Astrocyte of the cerebellum (primary cell): Measurements from ENCODE around the gene ARF4.

Experiments used
- DNase-seq: peaks from one replicate; pipeline ENCODE4 v3.0.0-alpha.2; 2011; ENCODE audit warnings: low read depth
- H3K4me3 ChIP-seq: 2 replicates; pipeline ENCODE4 v1.5.1; 2011; ENCODE audit warnings: mild to moderate bottlenecking, low read depth, low read length, moderate library complexity
- CTCF ChIP-seq: IDR thresholded peaks from 2 replicates; pipeline ENCODE4 v1.5.1; 2012; ENCODE audit warnings: low read length, low read depth, moderate library complexity, mild to moderate bottlenecking; ENCODE audit errors: missing control alignments
- in situ Hi-C: cut with HindIII; loops from 2 replicates; pipeline ENCODE4 v1.10.0; 2017; ENCODE audit warnings: low sequenced_read_pairs

Gene ARF4

GRCh38 chr3:57570878-57571277 lies 26.3 kb downstream of the ARF4 start:
- DNase-seq, result no peak
- in situ Hi-C loops, result no loop called here
- H3K4me3 ChIP-seq, result no peak overlapping the region
- TF ChIP-seq CTCF, result no peak

GRCh38 chr3:57569859-57570450 lies 27.2 kb downstream of the ARF4 start:
- no peak for DNase-seq
- in situ Hi-C loops, result no loop called here
- no peak for TF ChIP-seq CTCF
- H3K4me3 ChIP-seq, result no peak overlapping the region

GRCh38 chr3:57559526-57559925 lies 37.6 kb downstream of the ARF4 start:
- in situ Hi-C loops, result no loop called here
- no peak for DNase-seq
- no peak overlapping the region for H3K4me3 ChIP-seq
- no peak for TF ChIP-seq CTCF

GRCh38 chr3:57557085-57557537 lies 40.0 kb downstream of the ARF4 start:
- no peak for DNase-seq
- in situ Hi-C loops, result no loop called here
- TF ChIP-seq CTCF, result no peak
- H3K4me3 ChIP-seq, result peak overlapping the region; percentile 67

GRCh38 chr3:57556459-57557084 lies 40.6 kb downstream of the ARF4 start:
- DNase-seq, result no peak
- TF ChIP-seq CTCF, result no peak
- H3K4me3 ChIP-seq, result peak overlapping the region; percentile 67
- in situ Hi-C loops, result no loop called here

- in situ Hi-C loops, result no loop called here
- DNase-seq, result peak; percentile 75
- peak within 1 kb of the TSS; percentile 67 for H3K4me3 ChIP-seq
- no peak for TF ChIP-seq CTCF
These were observed 41.2 kb downstream of the ARF4 start, which contains the start of gene PDE12 for GRCh38 chr3:57555738-57556458. PDE12 (plus strand) TSS chr3:57556274; CDS start chr3:57556380, 106 bp downstream.
